ENCODE measurements around the gene DNAH8. TPM values are rescaled to one million over a fixed set of nuclear protein-coding genes. Genes with fewer than 3 reads are reported as not detected.

DNAH8 gene
- polyA plus RNA-seq, 3 donors = not detected

- no peaks in the 10 kb centered on the region for H3K36me3 ChIP-seq (replicated peaks in 1 of 2; ENCODE audit: control insufficient read depth in 1 of 2, insufficient read depth in 2 of 2, low read length in 2 of 2)
- H3K9me3 ChIP-seq (replicated peaks in 1 of 2; ENCODE audit: control insufficient read depth in 1 of 2, insufficient read depth in 1 of 2, low read length in 2 of 2) = no peaks in the 10 kb centered on the region
- intact Hi-C loops (cut with micrococcal nuclease) = no loop called here
- no peak overlapping the region for H3K27ac Mint-ChIP-seq
- no peaks in the 10 kb centered on the region for H4K20me1 ChIP-seq (ENCODE audit: insufficient read depth, low read length)
- no peak overlapping the region for H3K4me3 Mint-ChIP-seq
- peaks cover 20 to 26% of the 10 kb centered on the region in 2 donors for H3K27me3 ChIP-seq (ENCODE audit: control insufficient read depth in 2 of 2, insufficient read depth in 2 of 2, low read length in 2 of 2)
- no peaks in the 10 kb centered on the region for H3K4me1 Mint-ChIP-seq
- H3K27me3 Mint-ChIP-seq (ENCODE audit: low read depth in 3 of 3) = peaks cover 13 to 42% (median 23%) of the 10 kb centered on the region in 3 donors
- no peak overlapping the region for H3K27ac ChIP-seq (ENCODE audit: low read depth in 1 of 2, low read length in 2 of 2)
- 64% methylated on average over 2 of the region's 3 CpGs for WGBS (ENCODE audit: insufficient coverage)
- H3K36me3 Mint-ChIP-seq = no peaks in the 10 kb centered on the region
- no peak overlapping the region for H2AFZ ChIP-seq (ENCODE audit: insufficient read depth, low read depth, low read length, poor library complexity, severe bottlenecking)
- no peak overlapping the region for H3K4me3 ChIP-seq (replicated peaks in 1 of 3; ENCODE audit: low read depth in 2 of 3, low read length in 3 of 3)
- peaks cover 0 to 2% (median 0%) of the 10 kb centered on the region in 7 donors for H3K9me3 Mint-ChIP-seq
- no peak for TF ChIP-seq CTCF (IDR thresholded peaks at IDR 0.05)
- no peak overlapping the region for H3K4me2 ChIP-seq (replicated peaks; ENCODE audit: extremely low read depth, low read length, poor library complexity, severe bottlenecking)
- no peak overlapping the region for H3K9ac ChIP-seq (ENCODE audit: insufficient read depth, low read length, poor library complexity, severe bottlenecking)
- H3K79me2 ChIP-seq (ENCODE audit: insufficient read depth, low read length) = no peaks in the 10 kb centered on the region
- H3K4me1 ChIP-seq (ENCODE audit: control insufficient read depth in 1 of 2, insufficient read depth in 2 of 2, low read length in 2 of 2) = no peaks in the 10 kb centered on the region
- no peak for DNase-seq
These were observed 292.5 kb downstream of the DNAH8 start for GRCh38 chr6:39007575-39007974.

- Mint-ChIP-seq H3K27me3 (ENCODE audit: low read depth in 3 of 3) (peaks cover 13 to 48% (median 28%) of the 10 kb centered on the region in 3 donors), H3K9me3 (peaks cover 0 to 2% (median 0%) of the 10 kb centered on the region in 7 donors), H3K36me3 (no peaks in the 10 kb centered on the region), H3K27ac (no peak overlapping the region), H3K4me1 (no peaks in the 10 kb centered on the region), H3K4me3 (no peak overlapping the region)
- no peaks in the 10 kb centered on the region for H3K4me1 ChIP-seq (ENCODE audit: control insufficient read depth in 1 of 2, insufficient read depth in 2 of 2, low read length in 2 of 2)
- no peak for TF ChIP-seq CTCF (IDR thresholded peaks at IDR 0.05)
- intact Hi-C loops (cut with micrococcal nuclease) = no loop called here
- no peaks in the 10 kb centered on the region for H3K9me3 ChIP-seq (replicated peaks in 1 of 2; ENCODE audit: control insufficient read depth in 1 of 2, insufficient read depth in 1 of 2, low read length in 2 of 2)
- H3K4me3 ChIP-seq (replicated peaks in 1 of 3; ENCODE audit: low read depth in 2 of 3, low read length in 3 of 3) = no peak overlapping the region
- no peak overlapping the region for H2AFZ ChIP-seq (ENCODE audit: insufficient read depth, low read depth, low read length, poor library complexity, severe bottlenecking)
- no peak overlapping the region for H3K4me2 ChIP-seq (replicated peaks; ENCODE audit: extremely low read depth, low read length, poor library complexity, severe bottlenecking)
- no peak for DNase-seq
- WGBS (ENCODE audit: insufficient coverage) = no CpG with 5 or more reads among the region's 1 CpG
- H3K79me2 ChIP-seq (ENCODE audit: insufficient read depth, low read length) = no peaks in the 10 kb centered on the region
- H3K27ac ChIP-seq (ENCODE audit: low read depth in 1 of 2, low read length in 2 of 2) = no peak overlapping the region
- H3K36me3 ChIP-seq (replicated peaks in 1 of 2; ENCODE audit: control insufficient read depth in 1 of 2, insufficient read depth in 2 of 2, low read length in 2 of 2) = no peaks in the 10 kb centered on the region
- H3K27me3 ChIP-seq (ENCODE audit: control insufficient read depth in 2 of 2, insufficient read depth in 2 of 2, low read length in 2 of 2) = peaks cover 17 to 28% of the 10 kb centered on the region in 2 donors
- no peak overlapping the region for H3K9ac ChIP-seq (ENCODE audit: insufficient read depth, low read length, poor library complexity, severe bottlenecking)
- no peaks in the 10 kb centered on the region for H4K20me1 ChIP-seq (ENCODE audit: insufficient read depth, low read length)
These were observed 293.6 kb downstream of the DNAH8 start for GRCh38 chr6:39008737-39009136.

Data from CD14-positive monocyte (primary cell).